Parathyroid adenoma (tissue), 2 donors: ENCODE data around the gene PLIN5.

Experiments used
- H2AFZ ChIP-seq: fragments of 300-600 bp; sonication (generic); one replicate; pipeline ENCODE4 v1.7.0; 2017; ENCODE audit warnings: antibody characterized with exemption, mild to moderate bottlenecking
- H3K27ac ChIP-seq: fragments of 300-600 bp; sonication (generic); one replicate; pipeline ENCODE4 v1.7.0; 2017
- H3K27me3 ChIP-seq: fragments of 300-600 bp; sonication (generic); one replicate; pipeline ENCODE4 v1.7.0; 2017; ENCODE audit warnings: low read length; ENCODE audit not compliant: control insufficient read depth, insufficient read depth
- H3K36me3 ChIP-seq: fragments of 300-600 bp; sonication (generic); one replicate; pipeline ENCODE4 v1.7.0; 2017; ENCODE audit warnings: low read length; ENCODE audit not compliant: control insufficient read depth, insufficient read depth
- H3K4me1 ChIP-seq: fragments of 300-600 bp; sonication (generic); one replicate; pipeline ENCODE4 v1.7.0; 2017; ENCODE audit warnings: control low read depth
- H3K4me2 ChIP-seq: fragments of 300-600 bp; sonication (generic); one replicate; pipeline ENCODE4 v1.7.0; 2017; ENCODE audit warnings: low read length
- H3K4me3 ChIP-seq: fragments of 300-600 bp; sonication (generic); one replicate; pipeline ENCODE4 v1.7.0; 2017; ENCODE audit warnings: low read depth, low read length
- H3K79me2 ChIP-seq: fragments of 300-600 bp; sonication (generic); one replicate; pipeline ENCODE4 v1.7.0; 2017; ENCODE audit warnings: control low read depth
- H3K9ac ChIP-seq: fragments of 300-600 bp; sonication (generic); one replicate; pipeline ENCODE4 v1.7.0; 2017; ENCODE audit warnings: mild to moderate bottlenecking
- H3K9me3 ChIP-seq: fragments of 300-600 bp; sonication (generic); one replicate; pipeline ENCODE4 v1.7.0; 2017; ENCODE audit warnings: low read length; ENCODE audit not compliant: control insufficient read depth
- TF ChIP-seq, protein P1 (sequence below): fragments of 300-600 bp; sonication (generic); IDR thresholded peaks from one replicate; pipeline ENCODE4 v1.7.0; 2017; ENCODE audit warnings: antibody characterized with exemption, mild to moderate bottlenecking
- donor health status: primary hyperparathyroidism.

PLIN5 gene, protein sequence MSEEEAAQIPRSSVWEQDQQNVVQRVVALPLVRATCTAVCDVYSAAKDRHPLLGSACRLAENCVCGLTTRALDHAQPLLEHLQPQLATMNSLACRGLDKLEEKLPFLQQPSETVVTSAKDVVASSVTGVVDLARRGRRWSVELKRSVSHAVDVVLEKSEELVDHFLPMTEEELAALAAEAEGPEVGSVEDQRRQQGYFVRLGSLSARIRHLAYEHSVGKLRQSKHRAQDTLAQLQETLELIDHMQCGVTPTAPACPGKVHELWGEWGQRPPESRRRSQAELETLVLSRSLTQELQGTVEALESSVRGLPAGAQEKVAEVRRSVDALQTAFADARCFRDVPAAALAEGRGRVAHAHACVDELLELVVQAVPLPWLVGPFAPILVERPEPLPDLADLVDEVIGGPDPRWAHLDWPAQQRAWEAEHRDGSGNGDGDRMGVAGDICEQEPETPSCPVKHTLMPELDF

DNA sequence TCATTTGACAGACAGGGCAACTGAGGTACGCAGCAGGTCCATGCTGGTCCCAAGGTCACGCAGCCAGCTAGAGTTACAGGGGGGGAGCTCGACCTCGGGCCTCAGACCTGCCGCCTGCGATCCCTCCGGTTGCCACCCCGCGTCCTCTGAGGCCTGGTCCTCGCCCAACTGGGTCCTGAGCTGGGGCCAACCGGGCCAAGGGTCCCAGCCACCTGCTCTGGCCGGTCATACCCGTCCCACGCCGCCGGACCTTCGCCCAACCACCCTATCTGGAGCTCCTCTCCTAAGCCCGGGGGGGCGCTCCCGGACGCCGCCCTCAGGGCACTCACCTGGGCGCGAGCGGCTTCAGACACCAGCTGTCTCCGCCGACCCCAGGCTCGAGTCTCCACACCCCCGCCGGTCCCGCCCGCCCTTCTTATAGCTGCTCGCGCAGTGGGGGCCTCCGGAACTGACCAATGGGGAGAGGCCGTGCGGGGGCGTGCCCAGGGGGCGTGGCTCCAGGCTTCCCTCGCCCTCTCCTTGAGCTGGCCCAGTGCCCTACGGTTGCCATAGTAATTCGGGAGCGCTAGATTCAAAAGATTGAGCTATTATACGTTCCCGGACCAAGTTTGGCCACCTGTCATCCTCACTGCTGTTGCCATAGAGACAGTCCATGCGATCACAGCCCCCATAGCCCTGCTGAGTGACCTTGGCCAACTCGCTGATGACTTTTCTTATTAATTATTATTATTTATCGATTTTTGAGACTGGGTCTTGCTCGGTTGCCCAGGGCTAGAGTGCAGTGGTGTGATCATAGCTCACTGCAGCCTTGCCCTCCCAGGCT is at the start of gene PLIN5:
TSS of gene PLIN5 (minus strand) at position 389 of the 823 bp plus-strand sequence. CDS start 1,150 bp downstream, outside the sequence.
- TF ChIP-seq, protein P1, sequence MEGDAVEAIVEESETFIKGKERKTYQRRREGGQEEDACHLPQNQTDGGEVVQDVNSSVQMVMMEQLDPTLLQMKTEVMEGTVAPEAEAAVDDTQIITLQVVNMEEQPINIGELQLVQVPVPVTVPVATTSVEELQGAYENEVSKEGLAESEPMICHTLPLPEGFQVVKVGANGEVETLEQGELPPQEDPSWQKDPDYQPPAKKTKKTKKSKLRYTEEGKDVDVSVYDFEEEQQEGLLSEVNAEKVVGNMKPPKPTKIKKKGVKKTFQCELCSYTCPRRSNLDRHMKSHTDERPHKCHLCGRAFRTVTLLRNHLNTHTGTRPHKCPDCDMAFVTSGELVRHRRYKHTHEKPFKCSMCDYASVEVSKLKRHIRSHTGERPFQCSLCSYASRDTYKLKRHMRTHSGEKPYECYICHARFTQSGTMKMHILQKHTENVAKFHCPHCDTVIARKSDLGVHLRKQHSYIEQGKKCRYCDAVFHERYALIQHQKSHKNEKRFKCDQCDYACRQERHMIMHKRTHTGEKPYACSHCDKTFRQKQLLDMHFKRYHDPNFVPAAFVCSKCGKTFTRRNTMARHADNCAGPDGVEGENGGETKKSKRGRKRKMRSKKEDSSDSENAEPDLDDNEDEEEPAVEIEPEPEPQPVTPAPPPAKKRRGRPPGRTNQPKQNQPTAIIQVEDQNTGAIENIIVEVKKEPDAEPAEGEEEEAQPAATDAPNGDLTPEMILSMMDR: no peak
- Histone ChIP-seq H3K4me2 (peak within 1 kb of the TSS; percentile 72), H2AFZ (peak within 1 kb of the TSS; percentile 68), H3K4me3 (peak within 1 kb of the TSS; percentile 52), H3K9me3 (no peaks in the 10 kb centered on the region), H3K36me3 (no peaks in the 10 kb centered on the region), H3K27ac (no peak within 1 kb of the TSS), H3K27me3 (no peaks in the 10 kb centered on the region), H3K79me2 (no peaks in the 10 kb centered on the region), H3K9ac (no peak within 1 kb of the TSS), H3K4me1 (no peaks in the 10 kb centered on the region)

DNA sequence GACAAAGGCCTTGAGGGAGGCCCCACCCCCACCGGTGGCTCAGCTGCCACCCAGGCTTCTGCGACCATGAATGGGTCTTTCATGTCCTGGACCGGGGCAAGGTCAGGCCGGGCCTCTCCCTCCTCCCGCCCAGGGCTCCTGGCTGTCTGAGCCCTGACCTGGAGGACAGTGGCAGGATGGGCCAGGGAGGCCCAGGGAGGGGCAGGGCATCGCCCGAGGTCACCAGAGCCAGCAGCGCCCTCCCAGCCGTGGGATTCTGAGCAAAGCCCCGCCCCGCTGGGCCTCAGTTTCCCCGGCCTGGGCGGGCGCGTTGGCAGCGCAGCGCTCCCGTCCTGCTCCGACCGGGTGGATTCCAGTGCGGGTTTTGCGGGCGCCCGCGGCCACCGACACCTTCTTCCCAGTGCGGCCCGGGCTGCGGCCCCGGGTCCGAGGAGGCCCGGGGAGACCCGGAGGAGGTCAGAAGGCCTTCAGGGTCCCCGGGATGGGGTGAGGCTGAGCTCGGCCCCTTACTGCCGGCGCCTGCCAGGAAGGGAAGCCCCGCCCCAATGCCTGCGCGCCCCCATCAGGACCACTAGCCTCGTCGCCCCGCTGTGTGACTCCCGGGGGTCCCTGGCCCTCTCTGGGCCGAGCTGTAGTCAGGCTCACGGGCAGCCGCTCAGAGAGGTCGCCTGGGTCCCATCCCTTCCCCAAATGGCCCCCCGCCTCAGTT is 49.1 kb upstream of the PLIN5 start:
- Histone ChIP-seq H3K79me2 (no peaks in the 10 kb centered on the region), H3K36me3 (no peaks in the 10 kb centered on the region), H3K27me3 (no peaks in the 10 kb centered on the region), H3K27ac (no peak overlapping the region), H3K4me3 (peak overlapping the region; percentile 63), H2AFZ (peak overlapping the region; percentile 65), H3K9me3 (no peaks in the 10 kb centered on the region), H3K9ac (no peak overlapping the region), H3K4me2 (peak overlapping the region; percentile 80), H3K4me1 (peaks cover 1% of the 10 kb centered on the region)
- TF ChIP-seq, protein P1: no peak

DNA sequence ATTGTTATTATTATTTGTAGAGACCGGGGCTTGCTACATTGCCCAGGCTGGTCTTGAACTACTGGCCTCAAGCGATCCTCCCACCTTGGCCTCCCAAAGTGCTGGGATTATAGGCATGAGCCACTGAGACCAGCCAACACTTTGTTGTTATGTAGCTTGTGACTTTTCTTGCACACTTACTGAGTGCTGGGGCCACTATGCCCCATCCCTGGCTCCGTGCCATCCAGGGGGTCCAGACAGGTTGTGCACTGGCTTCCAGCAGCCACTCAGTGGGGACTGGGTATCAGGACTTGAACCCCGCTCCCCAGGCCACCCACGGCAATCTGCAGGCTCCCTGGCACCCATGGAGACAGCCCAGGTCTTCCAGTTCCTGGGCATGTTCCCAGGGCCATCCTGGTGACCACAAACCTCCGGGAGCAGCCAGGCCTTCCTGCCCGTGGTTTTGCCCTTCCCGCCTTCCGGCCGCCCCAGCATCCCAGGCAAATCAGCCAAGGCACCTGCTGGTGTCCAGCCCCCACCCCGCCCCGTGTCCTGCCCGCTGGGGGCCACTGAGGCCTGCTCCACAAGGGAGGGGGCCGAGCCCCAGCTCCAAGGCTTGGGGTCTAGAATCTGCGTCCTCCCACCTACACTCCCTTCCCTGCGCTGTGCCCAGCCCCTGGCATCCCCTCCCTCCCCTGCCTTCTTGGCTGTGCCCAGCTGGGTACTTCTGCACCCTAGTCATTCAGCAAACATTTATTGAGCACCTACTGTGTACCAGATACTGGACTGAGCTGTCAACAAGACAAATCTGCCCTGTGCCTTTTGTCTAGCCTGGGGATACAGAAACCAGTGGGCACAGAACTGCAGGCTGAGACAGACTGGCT is 48.2 kb upstream of the PLIN5 start:
- Histone ChIP-seq H3K9me3 (no peaks in the 10 kb centered on the region), H3K4me2 (no peak overlapping the region), H3K36me3 (no peaks in the 10 kb centered on the region), H3K9ac (no peak overlapping the region), H3K79me2 (no peaks in the 10 kb centered on the region), H3K4me3 (no peak overlapping the region), H3K4me1 (peaks cover 4% of the 10 kb centered on the region), H3K27me3 (no peaks in the 10 kb centered on the region), H2AFZ (no peak overlapping the region), H3K27ac (no peak overlapping the region)
- TF ChIP-seq, protein P1: no peak

DNA sequence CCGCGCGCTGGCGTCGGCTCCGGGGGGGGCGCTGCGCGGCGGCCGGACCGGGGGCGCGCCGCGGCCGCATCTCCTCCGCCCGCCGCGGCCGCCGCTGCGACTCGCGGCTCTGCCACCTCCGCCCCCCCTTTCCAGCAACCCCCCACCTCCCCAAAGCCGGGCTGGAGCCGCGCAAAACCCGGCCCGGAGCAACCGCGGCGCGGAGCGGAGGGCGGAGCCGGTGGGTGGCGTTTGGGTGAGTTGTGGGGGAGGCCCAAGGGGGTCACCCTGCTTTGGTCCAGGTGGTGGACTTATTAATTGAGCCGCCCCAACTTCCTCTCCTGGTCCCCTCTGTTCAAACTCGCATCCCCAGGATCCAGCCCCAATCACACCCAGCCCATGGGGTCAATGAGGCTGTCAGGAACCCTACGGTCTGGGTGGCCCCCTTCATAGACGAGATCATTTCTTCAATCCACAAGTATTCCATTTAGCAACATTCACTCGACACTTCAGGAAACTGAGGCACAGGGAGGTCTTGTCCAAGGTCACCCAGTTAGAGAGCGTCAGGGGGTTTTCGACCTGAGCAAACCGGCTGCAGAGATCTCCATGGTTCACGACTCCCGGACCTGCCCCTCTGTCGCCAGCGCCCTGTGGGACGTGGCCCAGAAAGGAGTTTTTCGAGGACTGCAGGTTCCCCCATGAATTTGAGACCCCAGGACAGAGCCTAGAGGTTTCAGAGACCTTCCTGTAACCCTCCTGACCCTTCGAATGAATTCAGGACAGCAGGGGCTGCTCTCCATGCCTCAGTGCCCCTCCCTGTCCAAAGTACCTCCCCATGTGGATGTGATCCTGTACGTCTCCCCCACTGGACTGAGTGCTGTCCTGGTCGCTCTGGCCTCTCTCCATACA is 46.9 kb upstream of the PLIN5 start:
- no peak overlapping the region for H2AFZ ChIP-seq
- H3K9ac ChIP-seq: no peak overlapping the region
- no peaks in the 10 kb centered on the region for H3K9me3 ChIP-seq
- H3K36me3 ChIP-seq: no peaks in the 10 kb centered on the region
- H3K79me2 ChIP-seq: no peaks in the 10 kb centered on the region
- no peak overlapping the region for H3K4me3 ChIP-seq
- no peaks in the 10 kb centered on the region for H3K27me3 ChIP-seq
- H3K27ac ChIP-seq: no peak overlapping the region
- no peak overlapping the region for H3K4me2 ChIP-seq
- TF ChIP-seq, protein P1: no peak
- H3K4me1 ChIP-seq: peaks cover 4% of the 10 kb centered on the region
